ENCODE results near the gene PHC1. TPM values are rescaled to one million over a fixed set of nuclear protein-coding genes. Genes with fewer than 3 reads are reported as not detected.

Gene PHC1
- polyA plus RNA-seq, 1 of the 3 experiments (the other 2 are of a cell fraction) = 27.0 TPM

DNA sequence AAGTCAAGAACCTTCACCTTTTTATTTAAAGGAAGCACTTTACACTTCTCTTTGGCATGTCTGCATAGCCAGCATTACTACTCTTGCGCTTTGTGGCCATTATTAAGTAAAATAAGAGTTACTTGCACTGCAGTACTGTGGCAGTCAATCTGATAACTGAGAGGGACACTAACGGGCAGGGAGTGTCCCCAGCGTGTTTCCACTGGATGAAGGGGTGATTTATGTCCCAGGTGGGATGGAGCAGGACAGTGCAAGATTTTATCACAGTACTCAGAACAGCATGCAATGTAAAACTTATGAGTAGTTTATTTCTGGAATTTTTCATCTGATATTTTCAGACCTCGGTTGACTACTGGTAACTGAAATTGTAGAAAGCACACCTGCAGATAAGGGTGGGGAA is 43.3 kb downstream of the PHC1 start:
- no peak overlapping the region for H3K4me3 ChIP-seq (ENCODE audit: low read depth in 2 of 2, low read length in 1 of 2)
- ChIA-PET POLR2A (interaction anchor here (0.6 kb wide), 1 partner anchor 68 kb away, joined by 3 read pairs; no protein-coding TSS in a partner anchor), CTCF (no interaction called here)
- H3K36me3 ChIP-seq (replicated peaks in 1 of 2; ENCODE audit: control insufficient read depth in 1 of 2, insufficient read depth in 2 of 2, low read length in 1 of 2) = no peaks in the 10 kb centered on the region
- no peaks in the 10 kb centered on the region for H3K27me3 ChIP-seq (ENCODE audit: insufficient read depth)
- H4K20me1 ChIP-seq (ENCODE audit: insufficient read depth) = no peaks in the 10 kb centered on the region
- H2AFZ ChIP-seq (ENCODE audit: low read depth) = no peak overlapping the region
- no peak overlapping the region for H3K9ac ChIP-seq
- 76% methylated on average over 4 of the region's 4 CpGs for WGBS (ENCODE audit: low lambda C conversion rate)
- H3K27ac ChIP-seq (ENCODE audit: low read depth in 2 of 2, low read length in 1 of 2) = no peak overlapping the region
- no peaks in the 10 kb centered on the region for H3K79me2 ChIP-seq (ENCODE audit: insufficient read depth)
- no peaks in the 10 kb centered on the region for H3F3A ChIP-seq (replicated peaks; ENCODE audit: insufficient read depth)
- no peak overlapping the region for H3K4me2 ChIP-seq
- H3K4me1 ChIP-seq (ENCODE audit: control insufficient read depth in 1 of 2, insufficient read depth in 2 of 2, low read depth in 1 of 2, low read length in 1 of 2) = no peaks in the 10 kb centered on the region; a peak in 1 of 4 replicates
- DNase-seq = no peak
- H3K9me2 ChIP-seq = no peaks in the 10 kb centered on the region
- no peaks in the 10 kb centered on the region for H3K9me3 ChIP-seq
- TF ChIP-seq, protein P1, sequence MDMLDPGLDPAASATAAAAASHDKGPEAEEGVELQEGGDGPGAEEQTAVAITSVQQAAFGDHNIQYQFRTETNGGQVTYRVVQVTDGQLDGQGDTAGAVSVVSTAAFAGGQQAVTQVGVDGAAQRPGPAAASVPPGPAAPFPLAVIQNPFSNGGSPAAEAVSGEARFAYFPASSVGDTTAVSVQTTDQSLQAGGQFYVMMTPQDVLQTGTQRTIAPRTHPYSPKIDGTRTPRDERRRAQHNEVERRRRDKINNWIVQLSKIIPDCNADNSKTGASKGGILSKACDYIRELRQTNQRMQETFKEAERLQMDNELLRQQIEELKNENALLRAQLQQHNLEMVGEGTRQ (IDR thresholded peaks at IDR 0.05; ENCODE audit: borderline replicate concordance, low read depth, low read length) = no peak
- no peak for TF ChIP-seq IRF3 (IDR thresholded peaks at IDR 0.05; ENCODE audit: low read depth, low read length)

- no peak overlapping the region for H3K27ac ChIP-seq (ENCODE audit: low read depth in 2 of 2, low read length in 1 of 2)
- WGBS (ENCODE audit: low lambda C conversion rate) = 21% methylated on average over 2 of the region's 2 CpGs
- H3K27me3 ChIP-seq (ENCODE audit: insufficient read depth) = no peaks in the 10 kb centered on the region
- ChIA-PET POLR2A (interaction anchor here (0.6 kb wide), 1 partner anchor 68 kb away, joined by 3 read pairs; no protein-coding TSS in a partner anchor), CTCF (no interaction called here)
- no peaks in the 10 kb centered on the region; a peak in 1 of 4 replicates for H3K4me1 ChIP-seq (ENCODE audit: control insufficient read depth in 1 of 2, insufficient read depth in 2 of 2, low read depth in 1 of 2, low read length in 1 of 2)
- no peaks in the 10 kb centered on the region for H3F3A ChIP-seq (replicated peaks; ENCODE audit: insufficient read depth)
- no peak overlapping the region for H3K4me3 ChIP-seq (ENCODE audit: low read depth in 2 of 2, low read length in 1 of 2)
- no peak overlapping the region for H2AFZ ChIP-seq (ENCODE audit: low read depth)
- H3K36me3 ChIP-seq (replicated peaks in 1 of 2; ENCODE audit: control insufficient read depth in 1 of 2, insufficient read depth in 2 of 2, low read length in 1 of 2) = no peaks in the 10 kb centered on the region
- H3K9me3 ChIP-seq = no peaks in the 10 kb centered on the region
- TF ChIP-seq EP300 (IDR thresholded peaks at IDR 0.05; ENCODE audit: borderline replicate concordance in 1 of 2, low read depth in 1 of 2, low read length in 1 of 2) (no peak), MXI1 (IDR thresholded peaks at IDR 0.05; ENCODE audit: low read depth, low read length) (no peak), RXRA (IDR thresholded peaks at IDR 0.05; ENCODE audit: borderline replicate concordance, low read depth) (no peak), EZH2phosphoT487 (IDR thresholded peaks at IDR 0.05; ENCODE audit: borderline replicate concordance, low read depth) (no peak), POLR2AphosphoS5 (IDR thresholded peaks at IDR 0.05; ENCODE audit: low read depth, low read length) (no peak), SMC3 (IDR thresholded peaks at IDR 0.05; ENCODE audit: low read depth, low read length) (no peak), NFIC (IDR thresholded peaks at IDR 0.05; ENCODE audit: borderline replicate concordance) (no peak), RAD21 (IDR thresholded peaks at IDR 0.05; ENCODE audit: low read length) (no peak), FOSL2 (IDR thresholded peaks at IDR 0.05; ENCODE audit: borderline replicate concordance, low read depth) (no peak), NRF1 (IDR thresholded peaks at IDR 0.05; ENCODE audit: low read depth, low read length) (no peak)
- TF ChIP-seq, protein P2, sequence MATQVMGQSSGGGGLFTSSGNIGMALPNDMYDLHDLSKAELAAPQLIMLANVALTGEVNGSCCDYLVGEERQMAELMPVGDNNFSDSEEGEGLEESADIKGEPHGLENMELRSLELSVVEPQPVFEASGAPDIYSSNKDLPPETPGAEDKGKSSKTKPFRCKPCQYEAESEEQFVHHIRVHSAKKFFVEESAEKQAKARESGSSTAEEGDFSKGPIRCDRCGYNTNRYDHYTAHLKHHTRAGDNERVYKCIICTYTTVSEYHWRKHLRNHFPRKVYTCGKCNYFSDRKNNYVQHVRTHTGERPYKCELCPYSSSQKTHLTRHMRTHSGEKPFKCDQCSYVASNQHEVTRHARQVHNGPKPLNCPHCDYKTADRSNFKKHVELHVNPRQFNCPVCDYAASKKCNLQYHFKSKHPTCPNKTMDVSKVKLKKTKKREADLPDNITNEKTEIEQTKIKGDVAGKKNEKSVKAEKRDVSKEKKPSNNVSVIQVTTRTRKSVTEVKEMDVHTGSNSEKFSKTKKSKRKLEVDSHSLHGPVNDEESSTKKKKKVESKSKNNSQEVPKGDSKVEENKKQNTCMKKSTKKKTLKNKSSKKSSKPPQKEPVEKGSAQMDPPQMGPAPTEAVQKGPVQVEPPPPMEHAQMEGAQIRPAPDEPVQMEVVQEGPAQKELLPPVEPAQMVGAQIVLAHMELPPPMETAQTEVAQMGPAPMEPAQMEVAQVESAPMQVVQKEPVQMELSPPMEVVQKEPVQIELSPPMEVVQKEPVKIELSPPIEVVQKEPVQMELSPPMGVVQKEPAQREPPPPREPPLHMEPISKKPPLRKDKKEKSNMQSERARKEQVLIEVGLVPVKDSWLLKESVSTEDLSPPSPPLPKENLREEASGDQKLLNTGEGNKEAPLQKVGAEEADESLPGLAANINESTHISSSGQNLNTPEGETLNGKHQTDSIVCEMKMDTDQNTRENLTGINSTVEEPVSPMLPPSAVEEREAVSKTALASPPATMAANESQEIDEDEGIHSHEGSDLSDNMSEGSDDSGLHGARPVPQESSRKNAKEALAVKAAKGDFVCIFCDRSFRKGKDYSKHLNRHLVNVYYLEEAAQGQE (IDR thresholded peaks at IDR 0.05; ENCODE audit: low read depth, low read length) = no peak
- TF ChIP-seq, protein P3, sequence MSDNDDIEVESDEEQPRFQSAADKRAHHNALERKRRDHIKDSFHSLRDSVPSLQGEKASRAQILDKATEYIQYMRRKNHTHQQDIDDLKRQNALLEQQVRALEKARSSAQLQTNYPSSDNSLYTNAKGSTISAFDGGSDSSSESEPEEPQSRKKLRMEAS (IDR thresholded peaks at IDR 0.05; ENCODE audit: low read depth) = no peak
- no peaks in the 10 kb centered on the region for H3K9me2 ChIP-seq
- no peak for DNase-seq
- H3K79me2 ChIP-seq (ENCODE audit: insufficient read depth) = no peaks in the 10 kb centered on the region
- no peaks in the 10 kb centered on the region for H4K20me1 ChIP-seq (ENCODE audit: insufficient read depth)
- H3K4me2 ChIP-seq = no peak overlapping the region
- H3K9ac ChIP-seq = no peak overlapping the region
These were observed 43.8 kb downstream of the PHC1 start for GRCh38 chr12:8958066-8958465.
